ENCODE data around the gene NHSL2. TPM values are rescaled to one million over a fixed set of nuclear protein-coding genes. Genes with fewer than 3 reads are reported as not detected.

The NHSL2 gene
- total RNA-seq, 1 experiment from 2014 or later: 0.29 TPM

GRCh38 chrX:72105436-72105835, 194.8 kb downstream of the NHSL2 start:
- no peak overlapping the region for H3K4me3 ChIP-seq

GRCh38 chrX:72107320-72107719, 196.7 kb downstream of the NHSL2 start:
- H3K4me1 ChIP-seq (replicated peaks): no peaks in the 10 kb centered on the region
- H3K27ac ChIP-seq: no peak overlapping the region
- H3K4me3 ChIP-seq: no peak overlapping the region
- no peaks in the 10 kb centered on the region for H3K36me3 ChIP-seq
- no peaks in the 10 kb centered on the region for H3K9me3 ChIP-seq (replicated peaks)
- no peak for DNase-seq (ENCODE audit: low read depth in 1 of 2, low spot score in 2 of 2)
- no peaks in the 10 kb centered on the region for H3K27me3 ChIP-seq (replicated peaks)

More at GRCh38 chrX:72105436-72105835, 194.8 kb downstream of the NHSL2 start:
- no peak overlapping the region for H3K27ac ChIP-seq
- no peak for DNase-seq (ENCODE audit: low read depth in 1 of 2, low spot score in 2 of 2)
- H3K4me1 ChIP-seq (replicated peaks): no peaks in the 10 kb centered on the region
- no peaks in the 10 kb centered on the region for H3K27me3 ChIP-seq (replicated peaks)
- H3K36me3 ChIP-seq: no peaks in the 10 kb centered on the region
- no peaks in the 10 kb centered on the region for H3K9me3 ChIP-seq (replicated peaks)

GRCh38 chrX:72107841-72108595, 197.4 kb downstream of the NHSL2 start:
- no peak for DNase-seq (ENCODE audit: low read depth in 1 of 2, low spot score in 2 of 2)
- Histone ChIP-seq H3K27me3 (replicated peaks) (no peaks in the 10 kb centered on the region), H3K36me3 (no peaks in the 10 kb centered on the region), H3K27ac (no peak overlapping the region), H3K9me3 (replicated peaks) (no peaks in the 10 kb centered on the region), H3K4me3 (no peak overlapping the region), H3K4me1 (replicated peaks) (no peaks in the 10 kb centered on the region)

- Histone ChIP-seq H3K9me3 (replicated peaks) (no peaks in the 10 kb centered on the region), H3K27me3 (replicated peaks) (no peaks in the 10 kb centered on the region), H3K4me1 (replicated peaks) (no peaks in the 10 kb centered on the region; the same call in 1 of the 2 replicates), H3K27ac (no peak overlapping the region), H3K36me3 (no peaks in the 10 kb centered on the region), H3K4me3 (no peak overlapping the region)
- DNase-seq (ENCODE audit: low read depth in 1 of 2, low spot score in 2 of 2): no peak
Observed at GRCh38 chrX:72108666-72109065, 198.0 kb downstream of the NHSL2 start.

GRCh38 chrX:72110051-72110875, 199.6 kb downstream of the NHSL2 start:
- H3K4me1 ChIP-seq (replicated peaks): no peaks in the 10 kb centered on the region; the same call in 1 of the 2 replicates
- DNase-seq (ENCODE audit: low read depth in 1 of 2, low spot score in 2 of 2): no peak
- H3K27me3 ChIP-seq (replicated peaks): no peaks in the 10 kb centered on the region
- no peak overlapping the region for H3K27ac ChIP-seq
- no peak overlapping the region for H3K4me3 ChIP-seq
- H3K36me3 ChIP-seq: no peaks in the 10 kb centered on the region
- no peaks in the 10 kb centered on the region for H3K9me3 ChIP-seq (replicated peaks)

- DNase-seq (ENCODE audit: low read depth in 1 of 2, low spot score in 2 of 2): no peak
- Histone ChIP-seq H3K27ac (no peak overlapping the region), H3K36me3 (no peaks in the 10 kb centered on the region), H3K27me3 (replicated peaks) (no peaks in the 10 kb centered on the region), H3K9me3 (replicated peaks) (no peaks in the 10 kb centered on the region), H3K4me3 (no peak overlapping the region), H3K4me1 (replicated peaks) (no peaks in the 10 kb centered on the region; the same call in 1 of the 2 replicates)
Observed at GRCh38 chrX:72110876-72111708, 200.4 kb downstream of the NHSL2 start.

- Histone ChIP-seq H3K9me3 (replicated peaks) (no peaks in the 10 kb centered on the region), H3K4me3 (no peak overlapping the region), H3K4me1 (replicated peaks) (no peaks in the 10 kb centered on the region; the same call in 1 of the 2 replicates), H3K27ac (no peak overlapping the region), H3K27me3 (replicated peaks) (no peaks in the 10 kb centered on the region), H3K36me3 (no peaks in the 10 kb centered on the region)
- no peak for DNase-seq (ENCODE audit: low read depth in 1 of 2, low spot score in 2 of 2)
Observed at GRCh38 chrX:72113461-72113860, 202.8 kb downstream of the NHSL2 start.

- Histone ChIP-seq H3K27ac (no peak overlapping the region), H3K36me3 (no peaks in the 10 kb centered on the region), H3K4me3 (no peak overlapping the region), H3K9me3 (replicated peaks) (no peaks in the 10 kb centered on the region), H3K27me3 (replicated peaks) (no peaks in the 10 kb centered on the region), H3K4me1 (replicated peaks) (no peaks in the 10 kb centered on the region; the same call in 1 of the 2 replicates)
- no peak for DNase-seq (ENCODE audit: low read depth in 1 of 2, low spot score in 2 of 2)
Observed at GRCh38 chrX:72114306-72114705, 203.7 kb downstream of the NHSL2 start.

GRCh38 chrX:72114807-72115206, 204.2 kb downstream of the NHSL2 start:
- Histone ChIP-seq H3K27ac (no peak overlapping the region), H3K4me3 (no peak overlapping the region), H3K36me3 (no peaks in the 10 kb centered on the region), H3K4me1 (replicated peaks) (no peaks in the 10 kb centered on the region; the same call in 1 of the 2 replicates), H3K27me3 (replicated peaks) (no peaks in the 10 kb centered on the region), H3K9me3 (replicated peaks) (no peaks in the 10 kb centered on the region)
- DNase-seq (ENCODE audit: low read depth in 1 of 2, low spot score in 2 of 2): no peak

- Histone ChIP-seq H3K27ac (no peak overlapping the region), H3K36me3 (no peaks in the 10 kb centered on the region), H3K9me3 (replicated peaks) (no peaks in the 10 kb centered on the region), H3K27me3 (replicated peaks) (no peaks in the 10 kb centered on the region), H3K4me1 (replicated peaks) (no peaks in the 10 kb centered on the region; the same call in none of the 2 replicates), H3K4me3 (no peak overlapping the region)
- no peak for DNase-seq (ENCODE audit: low read depth in 1 of 2, low spot score in 2 of 2)
Observed at GRCh38 chrX:72115380-72115779, 204.7 kb downstream of the NHSL2 start.

- Histone ChIP-seq H3K27me3 (replicated peaks) (no peaks in the 10 kb centered on the region), H3K4me3 (no peak overlapping the region), H3K27ac (no peak overlapping the region), H3K4me1 (replicated peaks) (peaks cover 17% of the 10 kb centered on the region), H3K36me3 (no peaks in the 10 kb centered on the region), H3K9me3 (replicated peaks) (no peaks in the 10 kb centered on the region)
- no peak for DNase-seq (ENCODE audit: low read depth in 1 of 2, low spot score in 2 of 2)
Observed at GRCh38 chrX:72117636-72118210, 207.1 kb downstream of the NHSL2 start.

- H3K4me3 ChIP-seq: no peak overlapping the region
- H3K9me3 ChIP-seq (replicated peaks): no peaks in the 10 kb centered on the region
- DNase-seq (ENCODE audit: low read depth in 1 of 2, low spot score in 2 of 2): no peak
- no peaks in the 10 kb centered on the region for H3K36me3 ChIP-seq
- peaks cover 29% of the 10 kb centered on the region for H3K4me1 ChIP-seq (replicated peaks)
- H3K27ac ChIP-seq: no peak overlapping the region
- H3K27me3 ChIP-seq (replicated peaks): no peaks in the 10 kb centered on the region
Observed at GRCh38 chrX:72120837-72121236, 210.2 kb downstream of the NHSL2 start.

- DNase-seq (ENCODE audit: low read depth in 1 of 2, low spot score in 2 of 2): peak; percentile 67 to 75
- Histone ChIP-seq H3K4me1 (replicated peaks) (peaks cover 34% of the 10 kb centered on the region), H3K27ac (no peak overlapping the region), H3K9me3 (replicated peaks) (no peaks in the 10 kb centered on the region), H3K4me3 (no peak overlapping the region), H3K27me3 (replicated peaks) (no peaks in the 10 kb centered on the region), H3K36me3 (no peaks in the 10 kb centered on the region)
Observed at GRCh38 chrX:72121383-72121782, 210.7 kb downstream of the NHSL2 start.

Data from SJSA1 (cell line).